K562 (cell line): Measurements from ENCODE around the gene C4orf36. TPM values are rescaled to one million over a fixed set of nuclear protein-coding genes. Genes with fewer than 3 reads are reported as not detected.

Source experiments
- BCOR ChIP-seq: fragments of 450-650 bp; IDR thresholded peaks from 2 replicates; pipeline ENCODE4 v1.6.1; 2016
- CBX1 ChIP-seq: sonication (generic); IDR thresholded peaks from 2 replicates; pipeline ENCODE4 v1.6.1; 2016; ENCODE audit warnings: antibody characterized with exemption, low read depth, mild to moderate bottlenecking
- CREB3 ChIP-seq: fragments of 450-650 bp; conservative IDR thresholded peaks from 2 replicates; pipeline ENCODE4 v1.6.1; 2016; ENCODE audit warnings: missing genetic modification characterization, low read depth, mild to moderate bottlenecking, missing compliant biosample characterization, moderate library complexity
- CXXC5 ChIP-seq: fragments of 250-450 bp; sonication (Bioruptor Pico); IDR thresholded peaks from 2 replicates; pipeline ENCODE4 v1.8.0; 2022; ENCODE audit warnings: inconsistent platforms, mild to moderate bottlenecking, moderate library complexity
- DPF2 ChIP-seq: fragments of 450-650 bp; IDR thresholded peaks from 2 replicates; pipeline ENCODE4 v1.6.1; 2016
- E2F6 ChIP-seq, 2 experiments: IDR thresholded peaks; 2 replicates each; pipeline ENCODE4 v1.6.1; 2011; ENCODE audit warnings: borderline replicate concordance in 1 of 2, control low read depth in 1 of 2, low read depth in 1 of 2, low read length in 1 of 2, mild to moderate bottlenecking in 1 of 2, mixed read lengths in 1 of 2, moderate library complexity in 1 of 2; ENCODE audit not compliant: insufficient read depth in 1 of 2, insufficient read length in 1 of 2, poor library complexity in 1 of 2, severe bottlenecking in 1 of 2; ENCODE audit errors: extremely low read depth in 1 of 2
- FOS ChIP-seq: IDR thresholded peaks from 3 replicates; pipeline ENCODE4 v1.6.1; 2011; ENCODE audit not compliant: insufficient read length; ENCODE audit errors: extremely low read depth
- FOXA3 ChIP-seq, 2 experiments: fragments of 450-650 bp in 1 of 2; sonication (generic) in 1 of 2; formaldehyde crosslinking; IDR thresholded peaks in 1 of 2; conservative IDR thresholded peaks in 1 of 2; 2 replicates each; pipeline versions ENCODE4 v1.4.0 to v1.8.0; 2020 to 2022; ENCODE audit warnings: mild to moderate bottlenecking in 2 of 2, missing genetic modification reagents in 1 of 2
- GABPA ChIP-seq: fragments of 200-800 bp; sonication (Bioruptor generic); conservative IDR thresholded peaks from 2 replicates; pipeline ENCODE4 v1.6.1; 2016; ENCODE audit warnings: low read depth, missing genetic modification characterization, missing compliant biosample characterization
- GTF3C2 ChIP-seq: IDR thresholded peaks from 3 replicates; pipeline ENCODE4 v1.6.1; 2011; ENCODE audit warnings: borderline replicate concordance, mild to moderate bottlenecking, moderate library complexity; ENCODE audit not compliant: insufficient read length; ENCODE audit errors: extremely low read depth
- ID3 ChIP-seq, 2 experiments: fragments of 250-450 bp in 1 of 2; fragments of 450-650 bp in 1 of 2; sonication (Bioruptor Pico) in 1 of 2; IDR thresholded peaks; 2 replicates each; pipeline versions ENCODE4 v1.6.1 to v1.8.0; 2016 to 2021; ENCODE audit warnings: mild to moderate bottlenecking in 2 of 2, moderate library complexity in 2 of 2, missing compliant biosample characterization in 1 of 2, missing genetic modification characterization in 1 of 2
- LARP7 ChIP-seq: fragments of 450-650 bp; IDR thresholded peaks from 2 replicates; pipeline ENCODE4 v1.6.1; 2016
- MNT ChIP-seq, 2 experiments: fragments of 450-650 bp; conservative IDR thresholded peaks; 2 replicates each; pipeline ENCODE4 v1.6.1; 2017; ENCODE audit warnings: mild to moderate bottlenecking in 2 of 2, moderate library complexity in 2 of 2
- NFIC ChIP-seq: fragments of 450-650 bp; IDR thresholded peaks from 2 replicates; pipeline ENCODE4 v1.6.1; 2017; ENCODE audit warnings: mild to moderate bottlenecking, inconsistent platforms
- POLR2G ChIP-seq: fragments of 200-400 bp; formaldehyde crosslinking; IDR thresholded peaks from 2 replicates; pipeline ENCODE4 v1.6.1; 2017; ENCODE audit warnings: low read depth, mild to moderate bottlenecking, antibody characterized with exemption, low read length, moderate library complexity
- PRPF4 ChIP-seq: fragments of 200-400 bp; formaldehyde crosslinking; IDR thresholded peaks from one replicate; pipeline ENCODE4 v1.6.1; 2017; ENCODE audit warnings: low read length, low read depth, mild to moderate bottlenecking; ENCODE audit not compliant: insufficient read depth, poor library complexity, severe bottlenecking
- ZEB2 ChIP-seq: fragments of 450-650 bp; IDR thresholded peaks from 2 replicates; pipeline ENCODE4 v1.6.1; 2016
- ZNF431 ChIP-seq: sonication (generic); formaldehyde crosslinking; IDR thresholded peaks from 2 replicates; pipeline ENCODE4 v1.8.0; 2022; ENCODE audit warnings: mild to moderate bottlenecking, missing genetic modification reagents
- polyA plus RNA-seq, 8 experiments: library from polyadenylated mRNA; depleted of rRNA in 4 of 8; stranded (reverse) in 5 of 8; unstranded in 3 of 8; fragments of >200 nt; fragmentation: Nextera tagmentation in 2 of 8; fragmentation: Illumina TruSeq in 1 of 8; extraction: Ambion mirVana in 2 of 8; extraction: Trizol in 1 of 8; gene quantifications; 2 replicates each; pipeline versions ENCODE4 v1.2.1 to v1.2.3, GENCODE V29; 2011 to 2014; ENCODE audit warnings: inconsistent platforms in 1 of 8, missing spikeins in 1 of 8
- total RNA-seq, 7 experiments: library from RNA; depleted of rRNA in 6 of 7; stranded (reverse); fragments of >200 nt in 6 of 7; fragmentation: Illumina TruSeq in 2 of 7; extraction: Trizol in 2 of 7; gene quantifications; 2 replicates each; pipeline versions ENCODE4 v1.2.1 to v1.2.3, GENCODE V29; 2011 to 2021; ENCODE audit warnings: low replicate concordance in 1 of 7

The C4orf36 gene
- total and polyA plus RNA-seq, 9 of the 15 experiments (the other 6 are each of a cell fraction or from before 2014, with no cell fraction given) = 0.14 to 0.45 (median 0.20) TPM; not detected in 5

GRCh38 chr4:86891762-86892635, at the start of gene C4orf36 (continued):
- TF ChIP-seq CREB3 (tag) (no peak), PRPF4 (no peak), MNT (conservative IDR thresholded peaks at IDR 0.05) (peak; percentile 28 to 66; a peak in 2 of 4 replicates), ZEB2 (0 out of 2 replicates have a peak, but pooled peaks have one; percentile 21), GABPA (tag) (no peak), FOS (no peak), ZNF431 (CRISPR knock-in tag) (peak; percentile 48; the same call in 1 of the 2 replicates), DPF2 (no peak), NFIC (peak; percentile 76), GTF3C2 (no peak), LARP7 (no peak), ID3 (CRISPR knock-in tag; IDR thresholded peaks at IDR 0.05) (no peak), ID3 (tag; IDR thresholded peaks at IDR 0.05) (no peak), BCOR (0 out of 2 replicates have a peak, but pooled peaks have one; percentile 18), E2F6 (IDR thresholded peaks at IDR 0.05; ENCODE audit: borderline replicate concordance in 1 of 2, extremely low read depth in 1 of 2, insufficient read depth in 1 of 2, insufficient read length in 1 of 2, low read depth in 1 of 2, low read length in 1 of 2, poor library complexity in 1 of 2, severe bottlenecking in 1 of 2) (peak; percentile 78 to 97), CXXC5 (CRISPR knock-in tag) (peak; percentile 46; the same call in 1 of the 2 replicates), CBX1 (0 out of 2 replicates have a peak, but pooled peaks have one; percentile 26), FOXA3 (CRISPR knock-in tag; conservative IDR thresholded peaks at IDR 0.05 in 1 of 2, IDR thresholded peaks at IDR 0.05 in 1 of 2) (peak in 1 of 2 experiments; percentile 56; a peak in 1 of 4 replicates), POLR2G (peak; percentile 67)
